GM19238 (cell line): ENCODE measurements around the gene PMS2.
"Not testable (repeated sequence)": the region's sequence is repeated elsewhere in the genome, so short reads cannot be mapped to it uniquely, and the experiment has no call there.

Source experiments
- DNase-seq: peaks from one replicate; pipeline ENCODE4 v3.0.0; 2011; ENCODE audit warnings: low spot score; ENCODE audit not compliant: insufficient read length

Gene PMS2

DNA sequence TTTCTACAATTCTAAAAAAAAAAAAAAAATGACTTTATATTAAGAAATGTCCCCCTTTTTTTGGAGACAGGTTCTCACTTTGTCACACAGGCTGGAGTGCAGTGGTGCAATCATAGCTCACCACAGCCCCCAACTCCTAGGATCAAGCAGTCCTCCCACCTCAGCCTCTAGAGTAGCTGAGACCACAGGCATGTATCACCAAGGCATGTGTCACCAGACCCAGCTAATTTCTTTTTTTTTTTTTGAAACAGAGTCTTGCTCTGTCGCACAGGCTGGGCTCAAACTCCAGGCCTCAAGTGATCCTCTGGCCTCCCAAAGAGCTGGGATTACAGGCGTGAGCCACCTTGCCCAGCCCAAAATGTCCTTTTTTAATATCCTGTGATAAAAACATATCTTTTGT is 84.7 kb downstream of the PMS2 start:
- not testable (repeated sequence) for DNase-seq
